HG02943 (cell line): ENCODE results near the gene ASB4.

Experiments
- ATAC-seq: cut with Tn5 transposase; IDR thresholded peaks from one replicate; pipeline ENCODE4 v1.9.1; 2021; ENCODE audit warnings: mild to moderate bottlenecking, low read depth, moderate library complexity; ENCODE audit not compliant: unreplicated experiment

Gene ASB4

DNA sequence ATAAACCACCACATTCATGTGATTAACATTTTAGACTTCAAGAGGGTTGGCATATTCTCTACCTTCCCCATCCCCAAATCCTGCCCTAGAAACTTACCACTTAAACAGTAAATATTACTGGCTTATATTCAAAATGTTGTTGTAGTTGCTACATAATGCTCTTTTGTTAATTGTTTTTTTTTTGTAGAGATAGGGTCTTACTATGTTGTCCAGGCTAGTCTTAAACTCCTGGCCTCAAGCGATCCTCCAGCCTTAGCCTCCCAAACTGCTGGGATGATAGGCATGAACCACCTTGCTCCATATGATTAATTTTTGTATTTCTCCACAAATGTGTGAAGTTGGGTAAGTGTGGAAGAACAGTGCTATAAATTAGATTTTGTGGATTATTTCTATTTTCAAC is 104.0 kb downstream of the ASB4 start:
- ATAC-seq, result no peak
